HG02623 (cell line): ENCODE data around the gene S100A12.

ENCODE experiments used
- ATAC-seq: cut with Tn5 transposase; IDR thresholded peaks from one replicate; pipeline ENCODE4 v1.9.1; 2021; ENCODE audit warnings: moderate library complexity; ENCODE audit not compliant: unreplicated experiment

The S100A12 gene

GRCh38 chr1:153397051-153397923 lies 21.9 kb upstream of the S100A12 start:
- ATAC-seq: no peak

- ATAC-seq: no peak
These were observed 21.0 kb upstream of the S100A12 start for GRCh38 chr1:153396461-153396860.

GRCh38 chr1:153395776-153396175 lies 20.4 kb upstream of the S100A12 start:
- ATAC-seq: no peak

- ATAC-seq: no peak
These were observed 19.8 kb upstream of the S100A12 start for GRCh38 chr1:153395136-153395685.

- no peak for ATAC-seq
These were observed 19.0 kb upstream of the S100A12 start for GRCh38 chr1:153394391-153394790.

GRCh38 chr1:153393926-153394325 lies 18.5 kb upstream of the S100A12 start:
- no peak for ATAC-seq

GRCh38 chr1:153392822-153393221 lies 17.4 kb upstream of the S100A12 start:
- ATAC-seq: no peak

- ATAC-seq: no peak
These were observed 16.8 kb upstream of the S100A12 start for GRCh38 chr1:153392258-153392657.

GRCh38 chr1:153390938-153391710 lies 15.7 kb upstream of the S100A12 start, which contains the start of gene S100A8:
Gene S100A8 (minus strand): TSS chr1:153391073. CDS start chr1:153390535, 538 bp downstream.
- no peak for ATAC-seq

GRCh38 chr1:153389973-153390879 lies 14.8 kb upstream of the S100A12 start:
- no peak for ATAC-seq

GRCh38 chr1:153389401-153389800 lies 14.0 kb upstream of the S100A12 start:
- no peak for ATAC-seq

- no peak for ATAC-seq
These were observed 12.4 kb upstream of the S100A12 start for GRCh38 chr1:153387785-153388184.

- ATAC-seq: no peak
These were observed 11.6 kb upstream of the S100A12 start for GRCh38 chr1:153387001-153387400.

- ATAC-seq: no peak
These were observed 11.1 kb upstream of the S100A12 start for GRCh38 chr1:153386500-153386901.

- no peak for ATAC-seq
These were observed 9.6 kb upstream of the S100A12 start for GRCh38 chr1:153384958-153385580.

- ATAC-seq: no peak
These were observed 5.3 kb upstream of the S100A12 start for GRCh38 chr1:153380711-153381110.

- no peak for ATAC-seq
These were observed 4.2 kb upstream of the S100A12 start for GRCh38 chr1:153379591-153379990.

GRCh38 chr1:153374071-153374470 lies 1.4 kb downstream of the S100A12 start:
- no peak for ATAC-seq

GRCh38 chr1:153372571-153372970 lies 2.9 kb downstream of the S100A12 start:
- ATAC-seq: no peak

- ATAC-seq: no peak
These were observed 4.2 kb downstream of the S100A12 start for GRCh38 chr1:153371231-153371630.
